Amniotic epithelial cell (primary cell): ENCODE measurements around the gene SCYGR1.
"Not testable (repeated sequence)": the region's sequence is repeated elsewhere in the genome, so short reads cannot be mapped to it uniquely, and the experiment has no call there.

Source experiments
- DNase-seq: peaks from one replicate; pipeline ENCODE4 v3.0.0-alpha.2; 2010; ENCODE audit warnings: low read depth

The SCYGR1 gene

GRCh38 chr2:227402959-227403358 lies 15.2 kb upstream of the SCYGR1 start:
- DNase-seq = no peak

GRCh38 chr2:227402321-227402720 lies 14.6 kb upstream of the SCYGR1 start:
- no peak for DNase-seq

GRCh38 chr2:227401550-227401949 lies 13.8 kb upstream of the SCYGR1 start:
- no peak for DNase-seq

- no peak for DNase-seq
These were observed 11.2 kb upstream of the SCYGR1 start for GRCh38 chr2:227398684-227399670.

- no peak for DNase-seq
These were observed 9.8 kb upstream of the SCYGR1 start for GRCh38 chr2:227397562-227397961.

GRCh38 chr2:227395556-227395955 lies 7.8 kb upstream of the SCYGR1 start:
- no peak for DNase-seq

GRCh38 chr2:227394401-227394800 lies 6.7 kb upstream of the SCYGR1 start:
- no peak for DNase-seq

- DNase-seq = no peak
These were observed 2.9 kb upstream of the SCYGR1 start for GRCh38 chr2:227390468-227391256.

- DNase-seq = no peak
These were observed 1.9 kb upstream of the SCYGR1 start for GRCh38 chr2:227389661-227390060.

GRCh38 chr2:227389231-227389630 lies 1.5 kb upstream of the SCYGR1 start:
- no peak for DNase-seq

GRCh38 chr2:227388537-227389011 lies 825 bp upstream of the SCYGR1 start:
- DNase-seq = peak; percentile 98

GRCh38 chr2:227386630-227387029 lies 1.1 kb downstream of the SCYGR1 start:
- no peak for DNase-seq

- DNase-seq = no peak
These were observed 4.1 kb downstream of the SCYGR1 start for GRCh38 chr2:227383686-227384085.

GRCh38 chr2:227382241-227382835 lies 5.4 kb downstream of the SCYGR1 start:
- DNase-seq = not testable (repeated sequence)

- no peak for DNase-seq
These were observed 8.7 kb downstream of the SCYGR1 start, which contains the start of gene TM4SF20 for GRCh38 chr2:227379095-227379494. TSS of gene TM4SF20 (minus strand) at chr2:227379306. CDS start at chr2:227379268, 38 bp downstream.

- peak; percentile 96 for DNase-seq
These were observed 9.4 kb downstream of the SCYGR1 start for GRCh38 chr2:227378371-227378782.

- DNase-seq = peak; percentile 63
These were observed 10.0 kb downstream of the SCYGR1 start for GRCh38 chr2:227377467-227378351.

GRCh38 chr2:227376656-227377396 lies 10.9 kb downstream of the SCYGR1 start:
- DNase-seq = peak; percentile 79

GRCh38 chr2:227374158-227374557 lies 13.6 kb downstream of the SCYGR1 start:
- DNase-seq = peak; percentile 75

- no peak for DNase-seq
These were observed 14.4 kb downstream of the SCYGR1 start for GRCh38 chr2:227373389-227373788.
